HCT116 (cell line): ENCODE measurements around the gene ZDHHC14. TPM values are rescaled to one million over a fixed set of nuclear protein-coding genes. Genes with fewer than 3 reads are reported as not detected.

Experiments
- ATAC-seq: fragments of 200-7000 bp; cut with Tn5 transposase; 2 replicates; pipeline ENCODE4 v1.9.1; 2020; ENCODE audit warnings: mild to moderate bottlenecking, moderate library complexity
- BruUV-seq: library from RNA; stranded (reverse); fragments of 400-500 nt; replicated peaks from 2 replicates; lab custom pipeline; 2021; lab: Mats Ljungman, UMichigan
- CTCF ChIA-PET: fragments of 300-600 bp; sonication (Branson Sonifier 250); formaldehyde crosslinking; loops from one replicate; lab custom pipeline; 2021; ENCODE audit warnings: antibody characterized with exemption; lab: Charles Lee
- POLR2A ChIA-PET: fragments of 300-600, 350-600 bp; sonication (Branson Sonifier 250); formaldehyde crosslinking; loops from one replicate; lab custom pipeline; 2021; ENCODE audit warnings: antibody characterized with exemption; lab: Charles Lee
- RAD21 ChIA-PET, 2 experiments: fragments of 300-600 bp; sonication (Branson Sonifier 250); formaldehyde crosslinking; loops; one replicate each; lab custom pipeline; 2023; ENCODE audit warnings: low total read pairs in 2 of 2; ENCODE audit not compliant: uncharacterized antibody in 2 of 2, unreplicated experiment in 2 of 2, low non-redundant PET in 1 of 2; lab: Charles Lee
- DNase-seq: peaks from one replicate; pipeline ENCODE4 v3.0.0-alpha.2; 2010; ENCODE audit warnings: low read depth, low spot score
- H2AFZ ChIP-seq: fragments of 200-600 bp; shearing (Covaris generic), sonication (generic); 2 replicates; pipeline ENCODE4 v1.6.1; 2017; ENCODE audit warnings: low read depth, mixed run types, mixed read lengths, antibody characterized with exemption, low read length; ENCODE audit not compliant: poor library complexity, severe bottlenecking
- H3K27ac ChIP-seq: 2 replicates; pipeline ENCODE4 v1.5.1; 2012; ENCODE audit warnings: low read depth, low read length
- H3K27me3 ChIP-seq: fragments of 200-600 bp; sonication (generic); 2 replicates; pipeline ENCODE4 v1.6.1; 2016; ENCODE audit warnings: mixed run types, low read length, mixed read lengths; ENCODE audit not compliant: insufficient read depth
- H3K36me3 ChIP-seq, 2 experiments: fragments of 200-500 bp in 1 of 2; fragments of 200-600 bp in 1 of 2; sonication (Bioruptor generic) in 1 of 2; sonication (generic) in 1 of 2; 2 replicates each; pipeline versions ENCODE4 v1.5.1 to v1.6.1; 2014 to 2016; ENCODE audit warnings: low read length in 2 of 2, inconsistent platforms in 1 of 2, mixed read lengths in 1 of 2, mixed run types in 1 of 2; ENCODE audit not compliant: insufficient read depth in 2 of 2, control insufficient read depth in 1 of 2
- H3K4me1 ChIP-seq, 2 experiments: fragments of 200-600 bp in 1 of 2; sonication (generic) in 1 of 2; 2 replicates each; pipeline versions ENCODE4 v1.5.1 to v1.6.1; 2012 to 2017; ENCODE audit warnings: low read length in 2 of 2, inconsistent platforms in 1 of 2, mild to moderate bottlenecking in 1 of 2, mixed read lengths in 1 of 2, mixed run types in 1 of 2, moderate library complexity in 1 of 2; ENCODE audit not compliant: insufficient read depth in 2 of 2, control insufficient read depth in 1 of 2
- H3K4me2 ChIP-seq: fragments of 200-600 bp; sonication (generic); 2 replicates; pipeline ENCODE4 v1.6.1; 2017; ENCODE audit warnings: mixed run types, low read length, mixed read lengths
- H3K4me3 ChIP-seq, 2 experiments: fragments of 200-600 bp in 1 of 2; sonication (generic) in 1 of 2; replicated peaks in 1 of 2; 2 replicates each; pipeline ENCODE4 v1.5.1; 2011 to 2016; ENCODE audit warnings: low read length in 2 of 2, control low read depth in 1 of 2, low read depth in 1 of 2, mild to moderate bottlenecking in 1 of 2, mixed read lengths in 1 of 2, mixed run types in 1 of 2
- H3K79me2 ChIP-seq: fragments of 200-600 bp; sonication (generic); 2 replicates; pipeline ENCODE4 v1.6.1; 2017; ENCODE audit warnings: mild to moderate bottlenecking, mixed run types, low read length, moderate library complexity, mixed read lengths; ENCODE audit not compliant: insufficient read depth
- H3K9ac ChIP-seq: fragments of 200-600 bp; sonication (generic); 2 replicates; pipeline ENCODE4 v1.6.1; 2016; ENCODE audit warnings: low read length, mixed read lengths
- H3K9me2 ChIP-seq: fragments of 200-600 bp; sonication (generic), shearing (Covaris generic); 2 replicates; pipeline ENCODE4 v1.6.1; 2017; ENCODE audit warnings: mixed run types, mild to moderate bottlenecking, moderate library complexity; ENCODE audit not compliant: insufficient read depth
- H3K9me3 ChIP-seq, 2 experiments: fragments of 200-500 bp in 1 of 2; fragments of 200-600 bp in 1 of 2; sonication (Bioruptor generic) in 1 of 2; sonication (generic) in 1 of 2; 2 replicates each; pipeline ENCODE4 v1.6.1; 2014 to 2017; ENCODE audit warnings: low read length in 2 of 2, mixed read lengths in 2 of 2, inconsistent platforms in 1 of 2, low read depth in 1 of 2, mild to moderate bottlenecking in 1 of 2, mixed run types in 1 of 2, moderate library complexity in 1 of 2; ENCODE audit not compliant: control insufficient read depth in 1 of 2, insufficient read depth in 1 of 2
- H4K20me1 ChIP-seq: fragments of 200-600 bp; sonication (generic), shearing (Covaris generic); 2 replicates; pipeline ENCODE4 v1.6.1; 2017; ENCODE audit warnings: mixed run types, mild to moderate bottlenecking, moderate library complexity; ENCODE audit not compliant: insufficient read depth
- ATF3 ChIP-seq: IDR thresholded peaks from 2 replicates; pipeline ENCODE4 v1.6.1; 2012
- CBX3 ChIP-seq: IDR thresholded peaks from 2 replicates; pipeline ENCODE4 v1.6.1; 2012; ENCODE audit warnings: low read depth
- CEBPB ChIP-seq: IDR thresholded peaks from 2 replicates; pipeline ENCODE4 v1.6.1; 2012; ENCODE audit warnings: low read depth
- CTCF ChIP-seq, 3 experiments: fragments of 200-600 bp in 1 of 3; sonication (generic) in 1 of 3; IDR thresholded peaks in 2 of 3; conservative IDR thresholded peaks in 1 of 3; 2 replicates each; pipeline ENCODE4 v1.5.1; 2012 to 2017; ENCODE audit warnings: low read depth in 2 of 3, low read length in 2 of 3, antibody characterized with exemption in 1 of 3, borderline replicate concordance in 1 of 3, control low read depth in 1 of 3, mild to moderate bottlenecking in 1 of 3, mixed read lengths in 1 of 3, mixed run types in 1 of 3, moderate library complexity in 1 of 3; ENCODE audit not compliant: insufficient read depth in 1 of 3
- EGR1 ChIP-seq: IDR thresholded peaks from 2 replicates; pipeline ENCODE4 v1.6.1; 2012; ENCODE audit warnings: low read depth
- ELF1 ChIP-seq: IDR thresholded peaks from 2 replicates; pipeline ENCODE4 v1.6.1; 2012; ENCODE audit warnings: low read depth, borderline replicate concordance
- EZH2 ChIP-seq: fragments of 200-600 bp; sonication (generic); IDR thresholded peaks from 2 replicates; pipeline ENCODE4 v1.6.1; 2017; ENCODE audit warnings: antibody characterized with exemption, mixed run types
- EZH2phosphoT487 ChIP-seq: fragments of 200-600 bp; IDR thresholded peaks from 2 replicates; pipeline ENCODE4 v1.6.1; 2018; ENCODE audit warnings: antibody characterized with exemption, borderline replicate concordance
- FOSL1 ChIP-seq: IDR thresholded peaks from 2 replicates; pipeline ENCODE4 v1.6.1; 2012; ENCODE audit warnings: low read depth
- JUND ChIP-seq: IDR thresholded peaks from 2 replicates; pipeline ENCODE4 v1.6.1; 2012
- POLR2AphosphoS5 ChIP-seq: IDR thresholded peaks from 2 replicates; pipeline ENCODE4 v1.6.1; 2011; ENCODE audit warnings: mild to moderate bottlenecking, low read depth, low read length, moderate library complexity
- RAD21 ChIP-seq: IDR thresholded peaks from 2 replicates; pipeline ENCODE4 v1.6.1; 2012; ENCODE audit warnings: low read depth, mild to moderate bottlenecking
- REST ChIP-seq: IDR thresholded peaks from 2 replicates; pipeline ENCODE4 v1.6.1; 2012; ENCODE audit warnings: low read depth
- SP1 ChIP-seq: IDR thresholded peaks from 2 replicates; pipeline ENCODE4 v1.6.1; 2012; ENCODE audit warnings: low read depth
- SRF ChIP-seq: IDR thresholded peaks from 2 replicates; pipeline ENCODE4 v1.6.1; 2012; ENCODE audit warnings: low read depth
- TCF7L2 ChIP-seq: IDR thresholded peaks from 2 replicates; pipeline ENCODE4 v1.7.0; 2011; ENCODE audit warnings: borderline replicate concordance, inconsistent platforms; ENCODE audit not compliant: insufficient read depth, insufficient read length; ENCODE audit errors: extremely low read depth
- YY1 ChIP-seq: IDR thresholded peaks from 2 replicates; pipeline ENCODE4 v1.6.1; 2011; ENCODE audit warnings: low read length, low read depth, moderate library complexity, mild to moderate bottlenecking; ENCODE audit not compliant: insufficient replicate concordance; ENCODE audit errors: extremely low read depth
- ZBTB33 ChIP-seq: IDR thresholded peaks from 2 replicates; pipeline ENCODE4 v1.6.1; 2011; ENCODE audit warnings: mild to moderate bottlenecking, low read length, moderate library complexity; ENCODE audit not compliant: insufficient replicate concordance; ENCODE audit errors: extremely low read depth
- intact Hi-C: fragments of 100-400 bp; cut with micrococcal nuclease; formaldehyde crosslinking; loops from 2 replicates; pipeline ENCODE4 v1.10.0; 2022
- total RNA-seq: library from RNA; stranded (reverse); gene quantifications from one replicate; pipeline ENCODE4 v1.2.1, GENCODE V29; 2021; ENCODE audit not compliant: unreplicated experiment

The ZDHHC14 gene
- total RNA-seq, 1 experiment from 2014 or later, result 5.3 TPM

GRCh38 chr6:157615951-157616350, 235.0 kb downstream of the ZDHHC14 start:
- ATAC-seq, result no peak
- no peak overlapping the region for H2AFZ ChIP-seq
- H3K36me3 ChIP-seq, result no peaks in the 10 kb centered on the region
- H3K27ac ChIP-seq, result no peak overlapping the region
- no peaks in the 10 kb centered on the region for H3K9me2 ChIP-seq
- TF ChIP-seq REST, result no peak
- TF ChIP-seq ATF3, result no peak
- no peak for TF ChIP-seq TCF7L2
- no peak for TF ChIP-seq ZBTB33
- no peak for TF ChIP-seq RAD21
- TF ChIP-seq SRF, result no peak
- TF ChIP-seq EGR1, result no peak
- no peak for TF ChIP-seq JUND
- TF ChIP-seq FOSL1, result no peak
- no peak for TF ChIP-seq POLR2AphosphoS5
- TF ChIP-seq ELF1, result no peak
- TF ChIP-seq YY1, result no peak
- no peak for TF ChIP-seq EZH2
- TF ChIP-seq CBX3, result no peak
- no peak for TF ChIP-seq CTCF (IDR thresholded peaks at IDR 0.05 in 2 of 3, conservative IDR thresholded peaks at IDR 0.05 in 1 of 3; ENCODE audit: borderline replicate concordance in 1 of 3, insufficient read depth in 1 of 3, low read depth in 2 of 3, low read length in 2 of 3)
- no peak for TF ChIP-seq EZH2phosphoT487
- no peak for TF ChIP-seq CEBPB
- TF ChIP-seq SP1, result no peak
- intact Hi-C loops, result no loop called here
- peaks cover 18 to 29% of the 10 kb centered on the region in 2 experiments for H3K4me1 ChIP-seq
- BruUV-seq, result no TSS peak
- no peak for DNase-seq
- no peak overlapping the region for H3K4me3 ChIP-seq
- H3K4me2 ChIP-seq, result no peak overlapping the region
- ChIA-PET RAD21 (interaction anchor here in 1 of 2 experiments (0.6 kb wide), 1 partner anchor 257 kb away, joined by 4 read pairs; no protein-coding TSS in a partner anchor), CTCF (no interaction called here), POLR2A (no interaction called here)
- H4K20me1 ChIP-seq, result no peaks in the 10 kb centered on the region
- no peaks in the 10 kb centered on the region for H3K9me3 ChIP-seq
- H3K79me2 ChIP-seq, result no peaks in the 10 kb centered on the region
- no peaks in the 10 kb centered on the region for H3K27me3 ChIP-seq
- no peak overlapping the region for H3K9ac ChIP-seq
